Left cardiac atrium (tissue), 4 donors: ENCODE measurements around the gene FKBP1A. TPM values are rescaled to one million over a fixed set of nuclear protein-coding genes. Genes with fewer than 3 reads are reported as not detected.
A peak's percentile ranks its signal among the peaks of the same experiment; 100 is the strongest.

Experiments used
- ATAC-seq, 2 donors: fragments of 200-7000 bp; cut with Tn5 transposase; one replicate each; pipeline ENCODE4 v1.9.1; 2020; ENCODE audit warnings: mild to moderate bottlenecking in 2 of 2, moderate library complexity in 2 of 2
- DNase-seq: peaks from one replicate; pipeline ENCODE4 v3.0.0-alpha.2; 2020
- intact Hi-C, 2 donors: fragments of 100-400 bp; cut with DNase I; formaldehyde crosslinking; loops; one replicate each; pipeline versions ENCODE4 v1.14.1 to v1.15.1; 2022 to 2023
- long read RNA-seq: library from polyadenylated mRNA; unstranded; transcript quantifications from one replicate; pipeline ENCODE4 v2.0.0, GENCODE V29; 2021
- total RNA-seq, 2 donors: library from RNA; stranded (reverse); fragmentation: NEBNext Ultra II Directional; extraction: Animal tissue kit (Norgen Biotek cat#: 25700); gene quantifications; one replicate each; pipeline ENCODE4 v1.2.1, GENCODE V29; 2021
- donor health status: DM: no; HTN: yes; CAD: no.
- donor health status: DM: no; HTN: yes; CAD: no; lungs with severe emphysema.
- donor health status: DM: yes; HTN: yes; CAD: no.
- donor health status: Dilated cardiomyopathy.

FKBP1A gene
- total RNA-seq, result 100 to 1,000 TPM; 154 to 214 TPM
- long read RNA-seq, transcript FKBP1A-203 (4 exons, 976 nt), result minor isoform, 12 of 202 reads
- long read RNA-seq, transcript FKBP1A-204 (5 exons, 1,622 nt), result major isoform, 178 of 202 reads
- long read RNA-seq, partial matches to known transcripts, result 3 of 202 reads
- long read RNA-seq, other reads (novel, unspliced or antisense), result 2 of 202 reads

DNA sequence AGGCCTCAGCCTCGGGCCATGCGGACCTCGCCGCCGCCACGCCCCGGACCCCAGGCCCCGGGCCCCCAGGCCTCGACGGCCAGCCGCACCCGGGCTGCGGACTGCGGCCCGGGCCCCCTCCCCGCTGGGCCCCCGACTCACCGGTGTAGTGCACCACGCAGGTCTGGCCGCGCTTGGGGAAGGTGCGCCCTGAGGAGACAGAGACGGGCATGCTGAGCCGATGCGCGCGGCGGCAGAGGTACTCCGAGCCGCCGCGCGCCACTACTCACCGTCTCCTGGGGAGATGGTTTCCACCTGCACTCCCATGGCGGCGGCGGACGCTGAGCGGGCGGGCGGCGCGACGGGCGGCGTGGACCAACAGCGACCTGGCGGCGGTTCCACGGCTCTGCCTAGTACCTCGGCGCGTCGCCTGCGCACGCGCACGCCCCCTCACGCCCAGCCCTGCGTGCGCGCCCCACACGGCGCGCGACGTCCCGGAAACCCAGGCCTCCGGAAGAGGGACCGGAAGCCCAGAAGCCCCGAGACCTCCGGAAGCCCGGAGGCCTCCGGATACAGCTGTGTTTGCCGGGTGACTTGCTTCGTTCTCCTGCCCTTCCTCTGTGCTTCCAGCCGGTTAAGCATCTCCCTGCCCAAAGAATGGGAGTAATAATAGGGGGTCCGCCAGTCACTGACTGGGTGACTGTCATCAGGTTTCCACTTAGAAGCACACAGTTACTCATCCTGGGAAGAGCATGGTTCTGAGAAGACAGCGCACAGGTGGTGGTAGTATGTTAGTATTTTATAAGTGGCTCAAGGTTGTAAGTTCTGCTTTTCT lies at the start of gene FKBP1A:
Gene FKBP1A (minus strand): TSS at position 362 of the 814 bp plus-strand sequence. CDS start 56 bp downstream, at position 306.
- peak; percentile 97 to 99 for ATAC-seq
- DNase-seq, result peak; percentile 94
- intact Hi-C loops, result loop anchor here in 1 of 2 donors (1.0 to 2.0 kb wide), 2 partner anchors 56 to 70 kb away; no protein-coding TSS in a partner anchor

- ATAC-seq (no peak), DNase-seq (no peak)
Measured at GRCh38 chr20:1442304-1442703, 49.5 kb upstream of the FKBP1A start.

GRCh38 chr20:1441133-1441532 lies 48.3 kb upstream of the FKBP1A start:
- no peak for ATAC-seq
- no peak for DNase-seq
- intact Hi-C loops, result no loop called here

More at GRCh38 chr20:1442304-1442703, 49.5 kb upstream of the FKBP1A start:
- intact Hi-C loops, result no loop called here

- intact Hi-C loops, result no loop called here
- DNase-seq, result no peak
- no peak for ATAC-seq
Measured at GRCh38 chr20:1440024-1440423, 47.2 kb upstream of the FKBP1A start.

DNA sequence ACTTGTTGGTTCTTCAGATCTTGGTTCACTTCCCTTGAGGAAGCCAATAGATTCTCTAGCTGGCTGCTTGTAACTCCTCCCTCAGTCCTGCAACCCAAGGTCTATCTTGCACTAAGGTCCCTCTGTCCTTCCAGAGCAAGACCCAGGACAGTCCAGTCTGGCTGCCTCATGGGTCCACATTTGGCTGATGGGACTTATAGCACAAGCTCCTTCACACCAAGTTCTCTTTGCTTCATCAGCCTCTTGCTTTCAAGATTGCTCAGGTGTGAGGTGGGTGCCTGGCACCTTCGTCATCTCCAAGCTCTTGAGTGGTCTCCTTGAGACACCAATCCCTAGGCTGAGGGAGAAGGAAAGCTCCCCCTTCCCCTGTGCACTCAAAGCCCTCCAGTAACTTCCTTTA lies 45.5 kb upstream of the FKBP1A start:
- intact Hi-C loops, result loop anchor here in 1 of 2 donors (5.0 kb wide), 1 partner anchor 126 kb away; no protein-coding TSS in a partner anchor
- DNase-seq (no peak), ATAC-seq (no peak)

DNA sequence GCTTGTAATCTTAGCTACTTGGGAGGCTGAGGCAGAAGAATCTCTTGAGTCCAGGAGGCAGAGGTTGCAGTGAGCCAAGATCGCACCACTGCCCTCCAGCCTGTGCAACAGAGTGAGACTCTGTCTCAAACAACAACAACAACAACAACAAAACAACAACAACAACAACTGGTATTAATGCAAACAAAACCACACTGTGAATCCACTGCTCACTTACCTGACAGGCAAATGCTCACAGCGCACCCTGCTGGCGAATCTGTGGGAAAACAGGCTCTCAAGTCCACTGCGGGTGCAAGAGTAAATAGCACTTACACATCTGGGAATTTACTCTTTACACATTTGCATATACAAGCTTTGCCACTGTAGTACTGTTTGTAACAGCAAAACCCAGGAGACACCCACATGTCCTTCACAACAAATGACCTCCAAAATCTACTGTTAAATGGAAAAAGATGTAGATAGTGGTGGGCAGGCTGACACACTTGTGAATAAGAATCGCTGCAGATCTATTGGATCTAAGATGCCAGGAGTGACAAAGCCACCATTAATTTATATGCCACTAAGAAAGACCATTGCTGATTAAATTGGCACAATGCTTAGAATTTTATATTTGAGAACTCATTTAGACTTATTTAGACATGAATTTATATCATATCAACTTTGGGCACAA lies 44.5 kb upstream of the FKBP1A start:
- DNase-seq (peak; percentile 67), ATAC-seq (peak; percentile 68 to 70)
- intact Hi-C loops, result loop anchor here (2.0 to 5.0 kb wide), 2 partner anchors 125 kb away; no protein-coding TSS in a partner anchor

DNA sequence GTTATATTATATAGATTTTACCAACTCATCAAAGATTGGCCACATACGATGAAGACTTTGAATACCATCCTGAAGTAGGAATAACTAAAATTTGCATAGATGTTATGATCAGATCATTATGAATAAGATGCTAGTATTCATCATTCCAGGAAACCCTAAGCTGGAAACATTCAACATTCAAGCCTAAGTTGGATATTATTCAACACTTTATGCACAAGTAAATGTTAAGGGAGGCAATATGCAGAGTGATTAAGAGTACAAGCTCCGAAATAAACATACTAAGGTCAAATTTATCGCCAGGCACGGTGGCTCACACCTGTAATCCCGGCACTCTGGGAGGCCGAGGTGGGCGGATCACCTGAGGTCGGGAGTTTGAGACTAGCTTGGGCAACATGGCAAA lies 43.4 kb upstream of the FKBP1A start:
- intact Hi-C loops, result loop anchor here (2.0 to 5.0 kb wide), 2 partner anchors 123 to 124 kb away; no protein-coding TSS in a partner anchor

GRCh38 chr20:1435337-1435699 lies 42.5 kb upstream of the FKBP1A start:
- DNase-seq, result no peak
- intact Hi-C loops, result loop anchor here in 1 of 2 donors (5.0 kb wide), 1 partner anchor 123 kb away; no protein-coding TSS in a partner anchor
- ATAC-seq, result no peak

More for the DNA sequence above, 43.4 kb upstream of the FKBP1A start:
- ATAC-seq, result no peak
- DNase-seq, result no peak

DNA sequence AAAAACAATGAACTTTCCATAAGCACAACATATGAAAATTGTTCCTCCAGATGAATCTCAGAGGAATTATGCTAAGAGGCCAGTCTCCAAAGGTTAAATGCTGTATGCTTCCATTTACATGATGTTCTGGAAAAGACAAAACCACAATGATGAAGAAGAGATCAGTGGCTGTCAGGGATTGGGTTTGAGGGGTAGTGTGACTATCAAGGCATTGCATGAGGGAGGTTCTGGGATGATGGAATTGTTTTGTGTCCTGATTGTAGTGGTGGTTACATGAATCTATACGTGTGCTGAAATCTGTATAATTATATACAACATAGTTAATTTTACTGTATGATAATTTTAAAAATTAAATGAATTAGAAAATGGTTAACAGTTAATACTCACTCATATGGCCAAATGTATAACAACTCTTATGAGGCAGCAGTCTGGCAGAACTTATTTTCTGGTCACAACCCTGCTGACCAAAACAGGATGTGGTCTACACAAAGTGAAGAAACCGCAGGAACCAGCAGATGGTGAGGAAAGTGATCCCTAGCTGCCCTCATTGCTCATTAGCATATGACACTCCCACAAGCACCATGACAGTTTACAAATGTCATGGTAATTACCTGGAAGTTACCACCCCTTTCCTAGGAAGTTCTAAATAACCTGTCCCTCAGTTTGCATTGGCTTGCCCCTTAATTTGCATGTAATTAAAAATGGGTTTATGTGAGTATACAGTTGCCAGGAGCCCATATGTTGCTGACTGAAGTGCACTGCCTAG lies 41.9 kb upstream of the FKBP1A start:
- intact Hi-C loops, result loop anchor here in 1 of 2 donors (5.0 kb wide), 1 partner anchor 122 kb away; no protein-coding TSS in a partner anchor
- peak in 1 of 2 donors; percentile 62 for ATAC-seq
- DNase-seq, result no peak

DNA sequence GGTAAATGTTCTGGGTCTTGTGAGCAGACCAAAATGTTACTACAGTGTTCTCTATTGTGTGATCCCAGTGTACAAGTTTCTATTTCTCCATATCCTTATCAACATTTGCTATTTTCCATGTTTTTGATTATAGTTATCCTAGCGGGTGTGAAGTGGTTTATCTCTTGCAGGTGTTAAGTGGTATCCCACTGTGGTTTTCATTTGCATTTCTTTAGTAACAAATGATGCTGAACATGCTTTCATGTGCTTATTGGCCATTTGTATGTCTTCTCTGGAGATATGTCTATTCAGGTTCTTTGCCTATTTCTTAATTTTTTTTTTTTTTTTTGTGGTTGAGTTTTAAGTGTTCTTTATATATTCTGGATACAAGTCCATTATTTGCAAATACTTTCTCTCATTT lies 38.3 kb upstream of the FKBP1A start:
- no peak for DNase-seq
- no peak for ATAC-seq
- intact Hi-C loops, result no loop called here

GRCh38 chr20:1430004-1430451 lies 37.2 kb upstream of the FKBP1A start:
- no peak for ATAC-seq
- intact Hi-C loops, result no loop called here
- no peak for DNase-seq

GRCh38 chr20:1429143-1429728 lies 36.4 kb upstream of the FKBP1A start:
- DNase-seq (no peak), ATAC-seq (no peak)
- intact Hi-C loops, result no loop called here

DNA sequence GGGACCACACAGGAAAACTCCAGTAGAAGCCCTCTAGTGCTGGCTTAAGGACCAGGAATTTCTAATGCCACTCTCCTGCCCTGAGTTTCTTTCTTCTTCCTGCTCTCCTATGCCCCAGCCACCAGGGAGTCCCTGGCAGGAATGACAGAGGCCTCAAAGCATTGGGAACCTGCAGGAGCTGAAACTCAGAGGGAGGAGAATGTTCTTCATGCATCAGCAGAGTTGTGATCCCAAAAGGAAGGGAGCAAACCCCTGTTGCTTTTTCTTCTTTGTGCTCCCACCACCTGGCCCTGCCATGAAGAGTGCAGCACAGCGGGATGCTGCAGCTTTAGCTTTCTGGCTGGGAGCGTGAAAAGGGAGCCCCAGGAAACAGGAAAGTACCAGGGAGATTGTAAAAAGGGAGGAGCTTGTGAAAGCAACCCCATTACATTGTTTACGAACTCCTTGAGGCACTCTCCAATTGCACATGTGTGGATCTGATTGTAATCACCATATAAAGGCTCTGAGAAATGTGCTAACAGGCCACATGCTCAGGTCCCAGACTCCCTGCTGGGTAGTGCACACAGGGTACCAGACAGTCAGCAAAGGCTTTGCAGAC lies 34.7 kb upstream of the FKBP1A start:
- ATAC-seq, result no peak
- DNase-seq, result no peak
- intact Hi-C loops, result no loop called here

GRCh38 chr20:1426231-1426849 lies 33.5 kb upstream of the FKBP1A start:
- ATAC-seq (no peak), DNase-seq (no peak)
- intact Hi-C loops, result no loop called here

DNA sequence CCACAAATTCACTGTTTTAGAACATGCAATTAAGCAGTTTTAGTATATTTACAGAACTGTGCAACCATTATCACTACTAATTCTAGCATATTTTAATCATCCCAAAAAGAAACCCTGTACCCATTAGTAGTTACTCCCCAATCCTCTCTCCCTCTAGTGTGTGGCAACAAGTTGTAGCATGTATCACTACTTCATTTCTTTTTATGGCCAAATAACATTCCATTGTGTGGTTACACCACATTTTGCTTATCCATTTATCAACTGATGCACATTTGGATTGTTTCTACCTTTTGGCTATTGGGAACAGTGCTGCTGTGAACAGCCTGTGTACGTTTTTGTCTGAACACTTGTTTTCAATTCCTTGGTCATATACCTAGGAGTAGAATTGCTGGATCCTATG lies 31.5 kb upstream of the FKBP1A start:
- DNase-seq, result no peak
- intact Hi-C loops, result no loop called here
- ATAC-seq, result no peak

DNA sequence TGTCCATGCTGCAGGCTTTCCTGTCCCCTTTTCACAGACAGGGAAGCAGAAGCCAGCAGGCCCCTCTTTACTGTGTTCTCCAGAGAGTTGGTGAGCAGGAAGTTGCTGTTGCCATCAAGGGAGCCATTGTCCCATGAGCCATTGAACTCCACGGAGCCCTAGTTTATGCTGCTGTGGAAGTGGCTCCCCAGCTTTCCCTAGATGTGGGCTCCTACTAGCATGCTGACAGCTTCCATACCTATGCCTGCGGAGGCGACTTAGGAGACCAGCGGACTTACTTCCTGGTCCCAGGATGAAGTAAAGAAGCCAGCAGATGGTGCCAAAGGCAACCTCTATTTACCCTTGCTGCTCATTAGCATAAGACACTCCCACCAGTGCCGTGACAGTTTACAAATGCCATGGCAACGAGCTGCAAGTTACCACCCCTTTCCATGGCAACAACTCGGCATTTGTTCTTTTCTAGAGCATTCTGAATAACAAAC lies 30.8 kb upstream of the FKBP1A start:
- no peak for DNase-seq
- ATAC-seq, result no peak
- intact Hi-C loops, result no loop called here

DNA sequence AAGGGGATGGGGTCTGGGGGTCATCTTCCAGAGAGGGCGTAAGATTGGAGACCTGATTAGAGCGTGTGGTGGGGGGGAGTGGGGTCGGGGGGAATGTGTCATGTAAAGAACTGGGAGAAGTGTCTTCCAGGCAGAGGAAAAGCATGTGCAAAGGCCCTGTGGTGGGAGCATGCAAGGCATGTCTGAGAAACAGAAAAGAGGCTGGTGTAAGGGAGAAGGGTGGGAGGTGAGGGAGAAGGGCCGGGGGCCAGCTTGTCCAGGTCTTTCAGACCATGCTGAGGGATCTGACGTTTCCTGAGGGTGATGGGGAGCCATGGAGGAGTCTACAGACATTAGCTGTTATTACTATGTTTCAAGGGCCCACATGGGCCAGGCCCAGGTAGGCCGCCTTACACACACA lies 30.4 kb upstream of the FKBP1A start:
- no peak for DNase-seq
- ATAC-seq, result no peak
- intact Hi-C loops, result no loop called here

DNA sequence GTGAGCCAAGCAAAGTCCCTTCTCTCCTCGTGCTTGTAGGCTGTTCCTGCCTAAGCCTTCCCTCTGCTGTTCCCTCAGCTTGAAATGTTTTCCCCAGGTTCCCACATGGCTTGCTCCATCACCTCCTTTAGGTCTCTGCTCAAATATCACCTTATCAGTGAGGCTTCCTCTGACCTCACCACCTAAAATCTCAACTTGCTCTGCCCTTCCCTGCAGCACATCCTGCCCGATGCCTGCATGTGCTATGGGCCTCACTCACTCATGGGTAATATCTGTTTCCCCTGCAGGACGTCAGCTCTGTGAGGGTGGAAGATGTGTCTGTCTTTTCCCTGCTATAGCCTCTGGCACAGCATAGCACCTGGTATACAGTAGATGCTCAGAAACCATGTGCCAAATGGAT lies 29.9 kb upstream of the FKBP1A start:
- DNase-seq, result no peak
- ATAC-seq, result no peak
- intact Hi-C loops, result no loop called here
